Measurements from ENCODE around the gene GALNTL6. TPM values are rescaled to one million over a fixed set of nuclear protein-coding genes. Genes with fewer than 3 reads are reported as not detected.

The GALNTL6 gene
- total and polyA plus RNA-seq, 9 of the 15 experiments (the other 6 are each of a cell fraction or from before 2014, with no cell fraction given), result 0.18 to 0.50 (median 0.29) TPM

DNA sequence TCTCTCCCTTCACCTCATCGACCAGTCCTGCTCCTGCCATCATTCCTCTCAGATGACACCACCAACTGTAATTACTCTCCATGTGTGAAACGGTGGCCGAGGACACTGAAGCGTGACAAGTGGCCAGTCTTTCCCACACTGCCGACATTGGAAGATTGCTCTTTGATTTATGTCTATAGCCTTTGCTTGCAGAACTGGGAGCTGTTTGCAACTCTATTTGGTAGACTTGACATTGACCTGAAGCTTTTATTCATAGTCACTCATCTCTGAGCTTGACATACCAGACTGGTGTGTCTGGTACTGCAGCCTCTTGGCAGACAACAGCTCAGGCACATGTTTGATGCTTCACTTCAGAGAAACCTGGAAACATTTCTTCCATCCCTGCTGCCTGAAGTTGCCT, 1233.6 kb downstream of the GALNTL6 start (continued):
- TF ChIP-seq, protein P1, sequence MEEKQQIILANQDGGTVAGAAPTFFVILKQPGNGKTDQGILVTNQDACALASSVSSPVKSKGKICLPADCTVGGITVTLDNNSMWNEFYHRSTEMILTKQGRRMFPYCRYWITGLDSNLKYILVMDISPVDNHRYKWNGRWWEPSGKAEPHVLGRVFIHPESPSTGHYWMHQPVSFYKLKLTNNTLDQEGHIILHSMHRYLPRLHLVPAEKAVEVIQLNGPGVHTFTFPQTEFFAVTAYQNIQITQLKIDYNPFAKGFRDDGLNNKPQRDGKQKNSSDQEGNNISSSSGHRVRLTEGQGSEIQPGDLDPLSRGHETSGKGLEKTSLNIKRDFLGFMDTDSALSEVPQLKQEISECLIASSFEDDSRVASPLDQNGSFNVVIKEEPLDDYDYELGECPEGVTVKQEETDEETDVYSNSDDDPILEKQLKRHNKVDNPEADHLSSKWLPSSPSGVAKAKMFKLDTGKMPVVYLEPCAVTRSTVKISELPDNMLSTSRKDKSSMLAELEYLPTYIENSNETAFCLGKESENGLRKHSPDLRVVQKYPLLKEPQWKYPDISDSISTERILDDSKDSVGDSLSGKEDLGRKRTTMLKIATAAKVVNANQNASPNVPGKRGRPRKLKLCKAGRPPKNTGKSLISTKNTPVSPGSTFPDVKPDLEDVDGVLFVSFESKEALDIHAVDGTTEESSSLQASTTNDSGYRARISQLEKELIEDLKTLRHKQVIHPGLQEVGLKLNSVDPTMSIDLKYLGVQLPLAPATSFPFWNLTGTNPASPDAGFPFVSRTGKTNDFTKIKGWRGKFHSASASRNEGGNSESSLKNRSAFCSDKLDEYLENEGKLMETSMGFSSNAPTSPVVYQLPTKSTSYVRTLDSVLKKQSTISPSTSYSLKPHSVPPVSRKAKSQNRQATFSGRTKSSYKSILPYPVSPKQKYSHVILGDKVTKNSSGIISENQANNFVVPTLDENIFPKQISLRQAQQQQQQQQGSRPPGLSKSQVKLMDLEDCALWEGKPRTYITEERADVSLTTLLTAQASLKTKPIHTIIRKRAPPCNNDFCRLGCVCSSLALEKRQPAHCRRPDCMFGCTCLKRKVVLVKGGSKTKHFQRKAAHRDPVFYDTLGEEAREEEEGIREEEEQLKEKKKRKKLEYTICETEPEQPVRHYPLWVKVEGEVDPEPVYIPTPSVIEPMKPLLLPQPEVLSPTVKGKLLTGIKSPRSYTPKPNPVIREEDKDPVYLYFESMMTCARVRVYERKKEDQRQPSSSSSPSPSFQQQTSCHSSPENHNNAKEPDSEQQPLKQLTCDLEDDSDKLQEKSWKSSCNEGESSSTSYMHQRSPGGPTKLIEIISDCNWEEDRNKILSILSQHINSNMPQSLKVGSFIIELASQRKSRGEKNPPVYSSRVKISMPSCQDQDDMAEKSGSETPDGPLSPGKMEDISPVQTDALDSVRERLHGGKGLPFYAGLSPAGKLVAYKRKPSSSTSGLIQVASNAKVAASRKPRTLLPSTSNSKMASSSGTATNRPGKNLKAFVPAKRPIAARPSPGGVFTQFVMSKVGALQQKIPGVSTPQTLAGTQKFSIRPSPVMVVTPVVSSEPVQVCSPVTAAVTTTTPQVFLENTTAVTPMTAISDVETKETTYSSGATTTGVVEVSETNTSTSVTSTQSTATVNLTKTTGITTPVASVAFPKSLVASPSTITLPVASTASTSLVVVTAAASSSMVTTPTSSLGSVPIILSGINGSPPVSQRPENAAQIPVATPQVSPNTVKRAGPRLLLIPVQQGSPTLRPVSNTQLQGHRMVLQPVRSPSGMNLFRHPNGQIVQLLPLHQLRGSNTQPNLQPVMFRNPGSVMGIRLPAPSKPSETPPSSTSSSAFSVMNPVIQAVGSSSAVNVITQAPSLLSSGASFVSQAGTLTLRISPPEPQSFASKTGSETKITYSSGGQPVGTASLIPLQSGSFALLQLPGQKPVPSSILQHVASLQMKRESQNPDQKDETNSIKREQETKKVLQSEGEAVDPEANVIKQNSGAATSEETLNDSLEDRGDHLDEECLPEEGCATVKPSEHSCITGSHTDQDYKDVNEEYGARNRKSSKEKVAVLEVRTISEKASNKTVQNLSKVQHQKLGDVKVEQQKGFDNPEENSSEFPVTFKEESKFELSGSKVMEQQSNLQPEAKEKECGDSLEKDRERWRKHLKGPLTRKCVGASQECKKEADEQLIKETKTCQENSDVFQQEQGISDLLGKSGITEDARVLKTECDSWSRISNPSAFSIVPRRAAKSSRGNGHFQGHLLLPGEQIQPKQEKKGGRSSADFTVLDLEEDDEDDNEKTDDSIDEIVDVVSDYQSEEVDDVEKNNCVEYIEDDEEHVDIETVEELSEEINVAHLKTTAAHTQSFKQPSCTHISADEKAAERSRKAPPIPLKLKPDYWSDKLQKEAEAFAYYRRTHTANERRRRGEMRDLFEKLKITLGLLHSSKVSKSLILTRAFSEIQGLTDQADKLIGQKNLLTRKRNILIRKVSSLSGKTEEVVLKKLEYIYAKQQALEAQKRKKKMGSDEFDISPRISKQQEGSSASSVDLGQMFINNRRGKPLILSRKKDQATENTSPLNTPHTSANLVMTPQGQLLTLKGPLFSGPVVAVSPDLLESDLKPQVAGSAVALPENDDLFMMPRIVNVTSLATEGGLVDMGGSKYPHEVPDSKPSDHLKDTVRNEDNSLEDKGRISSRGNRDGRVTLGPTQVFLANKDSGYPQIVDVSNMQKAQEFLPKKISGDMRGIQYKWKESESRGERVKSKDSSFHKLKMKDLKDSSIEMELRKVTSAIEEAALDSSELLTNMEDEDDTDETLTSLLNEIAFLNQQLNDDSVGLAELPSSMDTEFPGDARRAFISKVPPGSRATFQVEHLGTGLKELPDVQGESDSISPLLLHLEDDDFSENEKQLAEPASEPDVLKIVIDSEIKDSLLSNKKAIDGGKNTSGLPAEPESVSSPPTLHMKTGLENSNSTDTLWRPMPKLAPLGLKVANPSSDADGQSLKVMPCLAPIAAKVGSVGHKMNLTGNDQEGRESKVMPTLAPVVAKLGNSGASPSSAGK (IDR thresholded peaks at IDR 0.05), result 0 out of 2 replicates have a peak, but pooled peaks have one; percentile 15
- TF ChIP-seq L3MBTL2 (IDR thresholded peaks at IDR 0.05), result 0 out of 2 replicates have a peak, but pooled peaks have one; percentile 11
- TF ChIP-seq MEIS2 (IDR thresholded peaks at IDR 0.05; ENCODE audit: partially characterized antibody), result peak; percentile 63
- TF ChIP-seq, protein P2, sequence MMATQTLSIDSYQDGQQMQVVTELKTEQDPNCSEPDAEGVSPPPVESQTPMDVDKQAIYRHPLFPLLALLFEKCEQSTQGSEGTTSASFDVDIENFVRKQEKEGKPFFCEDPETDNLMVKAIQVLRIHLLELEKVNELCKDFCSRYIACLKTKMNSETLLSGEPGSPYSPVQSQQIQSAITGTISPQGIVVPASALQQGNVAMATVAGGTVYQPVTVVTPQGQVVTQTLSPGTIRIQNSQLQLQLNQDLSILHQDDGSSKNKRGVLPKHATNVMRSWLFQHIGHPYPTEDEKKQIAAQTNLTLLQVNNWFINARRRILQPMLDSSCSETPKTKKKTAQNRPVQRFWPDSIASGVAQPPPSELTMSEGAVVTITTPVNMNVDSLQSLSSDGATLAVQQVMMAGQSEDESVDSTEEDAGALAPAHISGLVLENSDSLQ (IDR thresholded peaks at IDR 0.05), result peak; percentile 52
- TF ChIP-seq, protein P3, sequence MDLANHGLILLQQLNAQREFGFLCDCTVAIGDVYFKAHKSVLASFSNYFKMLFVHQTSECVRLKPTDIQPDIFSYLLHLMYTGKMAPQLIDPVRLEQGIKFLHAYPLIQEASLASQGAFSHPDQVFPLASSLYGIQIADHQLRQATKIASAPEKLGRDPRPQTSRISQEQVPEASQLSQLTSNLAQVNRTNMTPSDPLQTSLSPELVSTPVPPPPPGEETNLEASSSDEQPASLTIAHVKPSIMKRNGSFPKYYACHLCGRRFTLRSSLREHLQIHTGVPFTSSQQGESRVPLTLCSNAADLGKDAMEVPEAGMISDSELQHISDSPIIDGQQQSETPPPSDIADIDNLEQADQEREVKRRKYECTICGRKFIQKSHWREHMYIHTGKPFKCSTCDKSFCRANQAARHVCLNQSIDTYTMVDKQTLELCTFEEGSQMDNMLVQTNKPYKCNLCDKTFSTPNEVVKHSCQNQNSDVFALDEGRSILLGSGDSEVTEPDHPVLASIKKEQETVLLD (IDR thresholded peaks at IDR 0.05), result no peak

All from K562 (cell line).